K562 (cell line): ENCODE measurements around the gene ITSN1. TPM values are rescaled to one million over a fixed set of nuclear protein-coding genes. Genes with fewer than 3 reads are reported as not detected.
"Not testable (repeated sequence)": the region's sequence is repeated elsewhere in the genome, so short reads cannot be mapped to it uniquely, and the experiment has no call there.

Experiments
- ATAC-seq: fragments of 200-7000 bp; cut with Tn5 transposase; 3 replicates; pipeline ENCODE4 v1.9.1; 2020; ENCODE audit warnings: moderate library complexity
- BruUV-seq: library from RNA; stranded (reverse); fragments of 400-500 nt; replicated peaks from 2 replicates; lab custom pipeline; 2021; lab: Mats Ljungman, UMichigan
- CTCF ChIA-PET: fragments of 300-600 bp; formaldehyde crosslinking; extraction: SDS; loops from one replicate; lab custom pipeline; 2021; ENCODE audit warnings: low intra/inter-chr PET ratio; lab: Yijun Ruan, JAX
- POLR2A ChIA-PET: fragments of 300-600, 350-650 bp; sonication (Branson Sonifier 250); formaldehyde crosslinking; extraction: SDS; loops from one replicate; lab custom pipeline; 2021; ENCODE audit warnings: antibody characterized with exemption, inconsistent platforms; lab: Yijun Ruan, JAX
- DNase-seq, 4 experiments: peaks; one replicate each; pipeline versions ENCODE4 v3.0.0 to v3.0.0-alpha.2; 2011 to 2018; ENCODE audit warnings: low spot score in 3 of 4, mixed read lengths in 3 of 4; ENCODE audit errors: extremely low read depth in 1 of 4
- FAIRE-seq: peaks from 2 replicates; lab custom pipeline; 2011; peaks lifted over from hg19 to GRCh38; lab: Jason Lieb, UNC
- H2AFZ ChIP-seq: 2 replicates; pipeline ENCODE4 v1.6.0; 2011; ENCODE audit warnings: low read depth, low read length, control low read depth, inconsistent platforms
- H3K27ac ChIP-seq: fragments of 200-600 bp; 3 replicates; pipeline ENCODE4 v1.8.0; 2011; ENCODE audit warnings: low read depth, mild to moderate bottlenecking, control low read depth, inconsistent platforms, low read length, moderate library complexity, mixed read lengths; ENCODE audit errors: extremely low read depth
- H3K27me3 ChIP-seq, 2 experiments: fragments of 300-600 bp in 1 of 2; 2 replicates in 1 of 2; 3 replicates in 1 of 2; pipeline versions ENCODE4 v1.6.0 to v1.8.0; 2011; ENCODE audit warnings: inconsistent platforms in 2 of 2, low read length in 2 of 2, mild to moderate bottlenecking in 1 of 2, mixed read lengths in 1 of 2, moderate library complexity in 1 of 2; ENCODE audit not compliant: control insufficient read depth in 2 of 2, insufficient read depth in 2 of 2
- H3K36me3 ChIP-seq: fragments of 300-600 bp; 3 replicates; pipeline ENCODE4 v1.8.0; 2011; ENCODE audit warnings: mild to moderate bottlenecking, low read length, inconsistent platforms; ENCODE audit not compliant: control insufficient read depth, insufficient read depth
- H3K4me1 ChIP-seq, 2 experiments: fragments of 200-600 bp in 1 of 2; replicated peaks in 1 of 2; 2 replicates in 1 of 2; 3 replicates in 1 of 2; pipeline versions ENCODE4 v1.5.1 to v1.8.0; 2011; ENCODE audit warnings: inconsistent platforms in 2 of 2, low read length in 2 of 2, mild to moderate bottlenecking in 1 of 2, mixed read lengths in 1 of 2, moderate library complexity in 1 of 2; ENCODE audit not compliant: control insufficient read depth in 2 of 2, insufficient read depth in 2 of 2
- H3K4me2 ChIP-seq: 2 replicates; pipeline ENCODE4 v1.6.1; 2011; ENCODE audit warnings: low read length, control low read depth, inconsistent platforms, mixed read lengths; ENCODE audit not compliant: insufficient read depth
- H3K4me3 ChIP-seq: fragments of 200-600 bp; sonication (generic), shearing (Covaris generic); 2 replicates; pipeline ENCODE4 v1.5.1; 2016; ENCODE audit warnings: control low read depth, inconsistent platforms
- H3K79me2 ChIP-seq: fragments of 200-600 bp; 3 replicates; pipeline ENCODE4 v1.8.0; 2011; ENCODE audit warnings: low read length, inconsistent platforms; ENCODE audit not compliant: control insufficient read depth, insufficient read depth
- H3K9ac ChIP-seq, 2 experiments: 2 replicates each; pipeline versions ENCODE4 v1.6.0 to v1.6.1; 2011; ENCODE audit warnings: low read depth in 2 of 2, low read length in 2 of 2, control low read depth in 1 of 2, inconsistent platforms in 1 of 2, mild to moderate bottlenecking in 1 of 2, mixed read lengths in 1 of 2; ENCODE audit not compliant: insufficient read depth in 1 of 2
- H3K9me1 ChIP-seq: one replicate; pipeline ENCODE4 v1.6.0; 2011; ENCODE audit warnings: inconsistent platforms, mild to moderate bottlenecking, low read length, moderate library complexity; ENCODE audit not compliant: control insufficient read depth, insufficient read depth
- H3K9me3 ChIP-seq: replicated peaks from 2 replicates; pipeline ENCODE4 v1.5.1; 2011; ENCODE audit warnings: low read depth, low read length, inconsistent platforms; ENCODE audit not compliant: control insufficient read depth, insufficient read depth
- H4K20me1 ChIP-seq: replicated peaks from 2 replicates; pipeline ENCODE4 v1.6.1; 2011; ENCODE audit warnings: low read length, inconsistent platforms, mixed read lengths; ENCODE audit not compliant: control insufficient read depth, insufficient read depth
- AFF1 ChIP-seq, 2 experiments: fragments of 450-650 bp; IDR thresholded peaks; 2 replicates each; pipeline ENCODE4 v1.6.1; 2018; ENCODE audit warnings: mild to moderate bottlenecking in 2 of 2, low read depth in 1 of 2; ENCODE audit not compliant: partially characterized antibody in 2 of 2
- WGBS: fragments of 100-300 bp; shearing (Covaris generic); methylation state at CpG from one replicate; pipeline ENCODE4 v1.1.6; 2016; ENCODE audit warnings: low coverage, mixed read lengths; ENCODE audit not compliant: insufficient coverage; ENCODE audit errors: missing lambda C conversion rate; 5-methylcytosine and 5-hydroxymethylcytosine counted together
- in situ Hi-C: fragments of 300-500 bp; cut with MboI; formaldehyde crosslinking; loops from 4 replicates; pipeline ENCODE4 v1.15.0; 2018; ENCODE audit warnings: inconsistent platforms, mixed read lengths
- intact Hi-C: fragments of 100-400 bp; cut with micrococcal nuclease; formaldehyde crosslinking; loops from 2 replicates; pipeline ENCODE4 v1.14.2; 2022
- polyA plus RNA-seq, 8 experiments: library from polyadenylated mRNA; depleted of rRNA in 4 of 8; stranded (reverse) in 5 of 8; unstranded in 3 of 8; fragments of >200 nt; fragmentation: Nextera tagmentation in 2 of 8; fragmentation: Illumina TruSeq in 1 of 8; extraction: Ambion mirVana in 2 of 8; extraction: Trizol in 1 of 8; gene quantifications; 2 replicates each; pipeline versions ENCODE4 v1.2.1 to v1.2.3, GENCODE V29; 2011 to 2014; ENCODE audit warnings: inconsistent platforms in 1 of 8, missing spikeins in 1 of 8
- total RNA-seq, 7 experiments: library from RNA; depleted of rRNA in 6 of 7; stranded (reverse); fragments of >200 nt in 6 of 7; fragmentation: Illumina TruSeq in 2 of 7; extraction: Trizol in 2 of 7; gene quantifications; 2 replicates each; pipeline versions ENCODE4 v1.2.1 to v1.2.3, GENCODE V29; 2011 to 2021; ENCODE audit warnings: low replicate concordance in 1 of 7

ITSN1 gene
- total and polyA plus RNA-seq, 9 of the 15 experiments (the other 6 are each of a cell fraction or from before 2014, with no cell fraction given): 1.1 to 12.6 (median 4.8) TPM

- H3K36me3 ChIP-seq, H2AFZ ChIP-seq, H3K4me3 ChIP-seq, H3K27me3 ChIP-seq, H3K79me2 ChIP-seq, H3K27ac ChIP-seq, intact Hi-C loops, H3K4me2 ChIP-seq, H3K4me1 ChIP-seq, FAIRE-seq, CTCF ChIA-PET, H3K9me1 ChIP-seq, BruUV-seq, H4K20me1 ChIP-seq, H3K9ac ChIP-seq, DNase-seq, POLR2A ChIA-PET, ATAC-seq, H3K9me3 ChIP-seq: not testable (repeated sequence)
- WGBS: 20% methylated on average over 2 of the region's 2 CpGs
- peak in 1 of 2 experiments; percentile 94 for TF ChIP-seq AFF1 (IDR thresholded peaks at IDR 0.05; ENCODE audit: low read depth in 1 of 2, partially characterized antibody in 2 of 2)
- in situ Hi-C loops: loop anchor here (10.0 kb wide), 4 partner anchors 139 to 709 kb away; no protein-coding TSS in a partner anchor
These were observed 283.9 kb downstream of the ITSN1 start for GRCh38 chr21:33926248-33926647.
